GM19023 (cell line): Measurements from ENCODE around the gene RPL6.
"Not testable (repeated sequence)": the region's sequence is repeated elsewhere in the genome, so short reads cannot be mapped to it uniquely, and the experiment has no call there.

Source experiments
- ATAC-seq: cut with Tn5 transposase; IDR thresholded peaks from one replicate; pipeline ENCODE4 v1.9.1; 2021; ENCODE audit warnings: mild to moderate bottlenecking, moderate library complexity; ENCODE audit not compliant: unreplicated experiment

Gene RPL6

GRCh38 chr12:112409064-112409905 lies at the start of gene RPL6:
TSS of gene RPL6 (minus strand) at chr12:112409605. CDS start at chr12:112408656, 949 bp downstream.
- ATAC-seq: peak; percentile 81

DNA sequence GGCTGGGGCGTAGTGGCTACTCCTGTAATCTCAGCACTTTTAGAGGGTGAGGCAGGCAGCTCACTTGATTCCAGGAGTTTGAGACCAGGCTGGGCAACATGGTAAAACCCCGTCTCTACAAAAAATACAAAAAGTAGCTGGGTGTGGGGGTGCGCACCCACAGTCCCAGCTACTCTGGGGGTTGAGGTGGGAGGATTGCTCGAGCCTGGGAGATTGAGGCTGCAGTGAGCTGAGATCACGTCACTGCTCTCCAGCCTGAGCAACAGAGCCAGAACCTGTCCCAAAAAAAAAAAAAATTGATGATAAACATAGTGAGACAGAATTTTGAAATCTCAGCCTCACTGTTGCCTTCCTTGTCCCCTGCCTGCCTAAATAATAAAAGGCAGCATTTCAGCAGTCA lies 49.3 kb upstream of the RPL6 start:
- no peak for ATAC-seq

DNA sequence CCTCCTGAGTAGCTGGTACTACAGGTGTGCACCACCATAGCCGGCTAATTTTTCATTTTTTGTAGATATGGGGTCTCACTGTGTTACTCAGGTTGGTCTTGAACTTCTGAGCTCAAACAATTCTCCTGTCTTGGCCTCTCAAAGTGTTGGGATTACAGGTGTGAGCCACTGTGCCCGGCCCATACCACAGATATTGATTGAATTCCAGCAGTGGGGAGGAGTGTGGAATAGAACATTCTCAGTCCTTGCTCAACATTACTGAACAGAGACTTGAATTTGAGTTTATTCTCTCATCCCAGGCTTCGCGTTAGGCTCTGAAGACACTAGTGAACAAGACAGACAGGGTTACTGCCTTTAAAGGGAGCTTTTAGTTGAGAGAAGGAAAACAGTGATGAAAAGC lies 48.9 kb upstream of the RPL6 start:
- no peak for ATAC-seq

DNA sequence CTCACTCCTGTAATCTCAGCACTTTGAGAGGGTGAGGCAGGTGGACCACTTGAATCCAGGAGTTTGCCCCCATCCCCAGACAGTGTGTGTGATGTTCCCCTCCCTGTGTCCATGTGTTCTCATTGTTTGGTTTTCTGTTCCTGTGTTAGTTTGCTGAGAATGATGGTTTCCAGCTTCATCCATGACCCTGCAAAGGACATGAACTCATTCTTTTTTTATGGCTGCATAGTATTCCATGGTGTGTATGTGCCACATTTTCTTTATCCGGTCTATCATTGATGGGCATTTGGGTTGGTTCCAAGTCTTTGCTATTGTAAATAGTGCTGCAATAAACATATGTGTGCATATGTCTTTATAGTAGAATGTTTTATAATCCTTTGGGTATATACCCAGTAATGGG lies 47.7 kb upstream of the RPL6 start:
- ATAC-seq: not testable (repeated sequence)

- no peak for ATAC-seq
These were observed 46.6 kb upstream of the RPL6 start for GRCh38 chr12:112456029-112456428.

- ATAC-seq: no peak
These were observed 41.3 kb upstream of the RPL6 start for GRCh38 chr12:112450725-112451124.

- not testable (repeated sequence) for ATAC-seq
These were observed 38.8 kb upstream of the RPL6 start for GRCh38 chr12:112448165-112448564.

GRCh38 chr12:112447106-112447505 lies 37.7 kb upstream of the RPL6 start:
- no peak for ATAC-seq

GRCh38 chr12:112446008-112446725 lies 36.8 kb upstream of the RPL6 start:
- ATAC-seq: no peak

- no peak for ATAC-seq
These were observed 34.5 kb upstream of the RPL6 start for GRCh38 chr12:112443916-112444315.

DNA sequence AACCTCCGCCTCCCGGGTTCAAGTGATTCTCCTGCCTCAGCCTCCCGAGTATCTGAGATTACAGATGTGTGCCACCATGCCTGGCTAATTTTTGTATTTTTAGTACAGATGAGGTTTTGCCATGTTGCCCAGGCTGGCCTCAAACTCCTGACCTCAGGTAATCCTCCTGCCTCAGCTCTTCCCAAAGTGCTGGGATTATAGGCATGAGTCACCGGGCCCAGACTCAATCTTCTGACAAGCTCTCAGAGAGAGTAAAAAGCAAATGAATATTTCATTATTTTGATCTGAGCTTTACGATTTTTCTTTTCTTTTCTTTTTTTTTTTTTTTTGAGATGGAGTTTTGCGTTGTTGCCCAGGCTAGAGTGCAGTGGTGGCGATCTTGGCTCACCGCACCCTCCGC lies 31.2 kb upstream of the RPL6 start:
- ATAC-seq: not testable (repeated sequence)

DNA sequence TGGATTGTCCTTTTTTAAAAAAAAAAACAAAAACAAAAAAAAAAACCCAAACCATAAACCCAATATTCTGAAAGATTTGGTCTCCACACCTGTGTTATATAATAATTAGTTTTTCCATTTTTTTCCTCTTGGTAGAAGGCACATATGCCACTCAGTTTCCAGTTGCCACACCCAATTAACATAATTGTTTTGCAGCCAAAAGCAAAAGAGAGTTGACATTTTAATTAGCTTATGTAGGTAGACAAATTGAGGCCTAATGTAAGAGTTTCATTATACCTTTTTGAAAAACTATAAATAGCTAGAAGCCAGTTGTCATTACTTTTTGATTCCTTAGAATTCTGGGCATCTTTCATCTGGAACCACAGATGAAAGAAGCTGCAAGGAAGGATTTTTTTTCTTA lies 30.4 kb upstream of the RPL6 start:
- no peak for ATAC-seq

- ATAC-seq: not testable (repeated sequence)
These were observed 29.2 kb upstream of the RPL6 start for GRCh38 chr12:112438645-112439044.

DNA sequence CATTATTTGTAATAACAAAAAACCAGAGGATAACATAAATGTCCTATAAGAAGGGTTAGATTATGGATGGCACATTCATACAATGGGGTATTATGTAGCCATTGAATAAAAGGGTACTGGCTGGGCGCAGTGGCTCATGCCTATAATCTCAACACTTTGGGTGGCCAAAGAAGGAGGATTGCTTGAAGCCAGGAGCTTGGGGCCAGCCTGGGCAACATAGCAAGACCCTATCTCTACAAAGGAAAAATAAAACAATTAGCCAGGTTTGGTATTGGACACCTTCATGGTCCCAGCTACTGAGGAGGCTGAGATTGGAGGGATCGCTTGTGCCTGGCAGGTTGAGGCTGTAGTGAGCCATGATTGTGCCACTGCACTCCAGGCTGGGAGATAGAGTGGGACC lies 24.1 kb upstream of the RPL6 start:
- ATAC-seq: no peak

GRCh38 chr12:112431965-112432364 lies 22.6 kb upstream of the RPL6 start:
- no peak for ATAC-seq

GRCh38 chr12:112430929-112431328 lies 21.5 kb upstream of the RPL6 start:
- no peak for ATAC-seq

DNA sequence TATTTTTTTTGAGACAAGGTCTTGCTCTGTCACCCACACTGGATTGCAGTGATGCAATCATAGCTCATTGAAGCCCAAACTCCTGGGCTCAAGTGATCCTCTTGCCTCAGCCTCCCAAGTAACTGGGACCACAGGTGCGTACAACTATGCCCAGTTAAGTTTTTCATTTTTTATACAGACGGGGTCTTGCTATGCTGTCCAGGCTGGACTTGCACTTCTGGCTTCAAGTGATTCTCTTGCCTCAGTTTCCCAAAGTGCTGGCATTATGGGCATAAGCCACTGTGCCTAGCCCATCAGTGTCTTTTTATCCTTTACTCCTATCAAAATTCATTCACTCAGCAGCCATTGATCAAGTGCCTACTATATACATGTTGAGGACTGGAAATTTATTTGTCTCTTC lies 18.4 kb upstream of the RPL6 start:
- ATAC-seq: no peak

- no peak for ATAC-seq
These were observed 16.4 kb upstream of the RPL6 start for GRCh38 chr12:112425582-112426382.

DNA sequence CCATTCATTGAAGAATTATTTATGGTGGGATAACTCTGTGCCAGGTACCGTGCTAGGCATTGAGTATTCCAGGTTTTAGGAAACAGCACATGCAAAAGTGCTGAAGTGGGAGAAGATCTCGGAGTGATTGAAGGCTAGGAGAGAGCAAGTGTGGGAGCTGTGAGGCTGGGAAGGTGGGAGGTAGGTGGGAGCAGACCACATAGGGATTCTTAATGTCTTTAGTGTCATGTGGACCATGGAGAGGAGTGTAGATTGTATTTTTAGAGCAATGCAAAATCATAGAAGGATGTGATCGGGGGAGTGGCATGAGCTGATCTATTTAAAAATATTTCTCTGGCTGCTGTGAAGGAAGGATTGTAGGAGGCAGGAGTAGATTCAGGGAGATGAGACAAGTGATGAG lies 14.7 kb upstream of the RPL6 start:
- no peak for ATAC-seq

GRCh38 chr12:112422531-112422930 lies 13.1 kb upstream of the RPL6 start:
- ATAC-seq: no peak

DNA sequence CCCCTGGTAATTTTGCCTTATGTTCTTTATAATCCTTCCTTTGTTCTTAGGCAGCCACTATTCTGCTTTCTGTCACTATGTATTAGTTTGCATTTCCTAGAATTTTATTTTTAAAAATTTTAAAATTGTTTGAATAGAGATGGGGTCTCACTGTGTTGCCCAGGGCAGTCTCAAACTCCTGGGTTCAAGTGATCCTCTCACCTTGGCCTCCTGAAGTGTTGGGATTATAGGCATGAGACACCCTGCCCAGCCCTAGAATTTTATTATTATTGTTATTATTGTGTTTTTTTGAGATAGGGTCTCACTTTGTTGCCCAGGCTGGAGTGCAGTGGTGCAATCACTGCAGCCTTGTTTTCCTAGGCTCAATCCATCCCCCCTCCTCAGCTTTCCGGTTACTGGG lies 12.0 kb upstream of the RPL6 start:
- no peak for ATAC-seq
